Activated T-helper 1 cell treated with anti-CD3 and anti-CD28 coated beads, Interleukin-2, amount 50 U/mL, for 16 hours (primary cell): Measurements from ENCODE around the gene USP20.

Source experiments
- DNase-seq, 2 donors: peaks; one replicate each; pipeline ENCODE4 v3.0.0-alpha.2; 2020; ENCODE audit warnings: low read depth in 1 of 2, low spot score in 1 of 2

Gene USP20

DNA sequence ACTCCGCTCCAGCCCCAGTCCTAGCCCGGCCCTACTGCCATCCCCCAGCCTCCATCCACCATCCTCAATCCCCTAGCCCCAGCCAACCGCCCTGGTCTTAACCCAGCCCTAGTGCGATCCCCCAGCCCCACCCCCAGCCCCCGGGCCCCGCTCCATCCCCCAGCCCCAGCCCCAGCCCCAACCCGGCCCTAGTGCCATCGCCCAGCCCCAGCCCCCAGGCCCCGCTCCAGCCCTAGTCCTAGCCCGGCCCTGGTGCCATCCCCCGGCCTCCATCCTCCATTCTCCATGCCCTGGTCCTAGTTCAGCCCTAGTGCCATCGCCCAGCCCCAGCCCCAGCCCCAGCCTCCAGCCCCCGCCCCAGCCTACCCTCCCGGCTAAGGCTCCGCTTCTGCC is 11.7 kb upstream of the USP20 start:
- no peak for DNase-seq

DNA sequence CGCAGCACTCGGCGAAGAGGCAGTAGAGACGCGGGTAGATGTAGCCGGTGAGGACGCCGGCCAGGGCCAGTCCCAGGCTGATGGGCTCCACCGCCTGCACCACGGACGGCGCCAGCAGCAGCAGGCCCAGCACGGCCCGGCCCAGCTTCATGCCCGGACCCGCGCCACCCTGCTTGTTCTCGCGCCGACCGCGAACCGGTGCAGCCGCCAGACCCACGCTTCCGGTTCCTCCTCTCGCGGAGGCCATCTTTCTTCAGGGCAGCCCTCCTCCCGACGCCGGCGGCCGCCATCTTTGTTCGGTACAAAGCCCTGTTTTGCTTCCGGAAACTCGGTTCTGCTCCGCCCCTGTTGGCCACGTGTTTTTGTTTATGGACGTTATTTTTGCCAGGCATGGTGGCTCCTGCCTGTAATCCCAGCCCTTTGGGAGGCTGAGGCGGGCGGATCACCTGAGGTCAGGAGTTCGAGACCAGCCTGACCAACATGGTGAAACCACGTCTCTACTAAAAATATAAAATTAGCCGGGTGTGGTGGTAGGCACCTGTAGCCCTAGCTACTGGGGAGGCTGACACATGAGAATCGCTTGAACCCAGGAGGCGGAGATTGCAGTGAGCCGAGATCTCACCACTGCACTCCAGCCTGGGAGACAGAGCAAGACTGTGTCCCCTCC is 11.2 kb upstream of the USP20 start, which contains the start of gene TOR1A:
Gene TOR1A, minus strand, starts transcription at position 202 of the 667 bp plus-strand sequence. Its CDS starts 51 bp downstream, at position 151.
- DNase-seq: peak; percentile 84 to 86

DNA sequence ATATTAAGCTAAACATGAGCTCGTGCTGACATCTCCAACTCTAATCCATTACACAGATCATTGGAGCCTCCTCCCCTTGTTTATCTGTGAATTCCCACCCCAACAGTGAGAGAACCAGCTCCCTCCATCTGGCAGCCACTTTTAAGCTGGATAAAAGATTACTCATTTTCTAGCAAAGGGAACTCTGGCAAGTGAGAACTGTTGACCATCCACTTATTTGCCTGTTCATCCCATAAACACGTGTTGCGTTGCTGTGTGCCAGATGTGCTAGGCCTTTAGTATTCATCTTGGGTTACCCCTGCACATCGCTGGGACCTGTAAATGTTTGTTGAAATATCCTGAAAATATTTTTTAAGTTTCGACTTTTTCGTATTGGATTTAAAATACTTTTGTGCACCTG is 8.9 kb upstream of the USP20 start:
- no peak for DNase-seq

DNA sequence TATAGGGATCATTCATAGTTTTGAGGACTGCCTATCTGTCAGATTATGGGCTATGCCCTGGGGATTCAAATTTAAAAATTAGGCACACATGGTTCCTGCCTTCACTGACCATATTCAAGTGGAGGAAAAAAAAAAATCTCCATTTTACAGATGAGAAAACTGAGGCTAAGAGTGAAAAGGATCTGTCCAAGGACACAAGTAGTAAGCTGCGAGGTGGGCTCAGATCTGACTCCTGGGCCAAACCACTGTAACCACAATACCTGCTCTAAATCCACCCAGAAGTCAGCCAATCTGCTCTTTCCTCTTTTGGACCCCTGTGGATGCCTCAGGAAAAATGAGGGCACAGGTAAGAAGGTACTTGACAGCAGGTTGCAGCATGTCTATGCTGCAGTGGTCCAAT is 8.5 kb upstream of the USP20 start:
- no peak for DNase-seq

DNA sequence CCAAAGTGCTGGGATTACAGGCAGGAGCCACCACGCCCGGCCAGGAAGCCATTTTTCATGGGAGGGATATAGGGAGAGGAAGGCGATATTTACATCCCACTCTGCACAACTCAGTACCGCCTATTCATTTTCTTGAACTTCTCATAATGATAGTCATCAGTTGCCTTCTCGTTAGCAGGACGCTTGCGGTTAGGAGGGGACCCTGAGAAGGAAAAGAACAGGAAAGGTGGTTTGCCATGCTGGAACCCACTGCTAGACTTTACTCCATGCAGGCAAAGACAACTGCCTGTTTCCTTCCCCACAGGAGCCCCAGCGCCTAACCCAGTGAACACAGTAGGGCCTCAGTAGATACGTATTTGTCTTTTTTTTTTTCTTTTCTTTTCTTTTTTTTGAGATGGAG is 7.2 kb upstream of the USP20 start:
- no peak for DNase-seq

DNA sequence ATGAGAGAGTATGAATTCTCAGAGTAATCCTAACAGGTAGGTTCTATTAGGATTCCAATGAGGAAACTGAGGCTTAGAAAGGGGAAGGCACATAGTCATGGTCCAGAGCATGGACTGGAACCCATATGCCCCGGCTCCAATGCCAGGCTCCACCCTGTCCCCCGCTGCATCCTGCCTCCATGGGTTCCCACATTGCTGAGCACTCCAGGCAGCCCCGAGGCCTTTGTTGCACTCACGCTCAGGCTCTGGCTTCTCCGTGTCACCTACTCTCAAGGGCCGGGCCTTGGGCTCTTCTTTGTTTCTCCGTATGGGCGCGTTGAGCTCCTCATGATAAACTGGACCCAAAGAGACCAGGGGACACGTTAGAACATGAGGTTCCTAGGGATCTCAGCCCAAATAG is 6.3 kb upstream of the USP20 start:
- DNase-seq: no peak

DNA sequence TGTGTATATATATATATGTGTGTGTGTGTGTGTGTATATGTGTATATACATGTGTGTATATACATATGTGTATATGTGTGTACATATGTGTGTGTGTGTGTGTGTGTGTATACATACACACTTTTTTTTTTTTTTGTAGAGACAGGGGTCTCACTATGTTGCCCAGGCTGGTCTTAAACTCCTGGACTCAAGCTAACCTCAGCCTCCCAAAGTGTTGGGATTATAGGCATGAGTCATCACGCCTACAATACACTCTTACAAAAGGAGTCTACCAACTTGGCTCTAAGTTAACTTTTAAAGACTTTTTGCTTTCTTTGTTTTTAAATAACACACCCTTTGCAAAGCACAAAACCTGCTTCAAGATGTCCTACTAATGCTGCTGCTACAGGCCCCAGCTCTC is 2.3 kb upstream of the USP20 start:
- no peak for DNase-seq

DNA sequence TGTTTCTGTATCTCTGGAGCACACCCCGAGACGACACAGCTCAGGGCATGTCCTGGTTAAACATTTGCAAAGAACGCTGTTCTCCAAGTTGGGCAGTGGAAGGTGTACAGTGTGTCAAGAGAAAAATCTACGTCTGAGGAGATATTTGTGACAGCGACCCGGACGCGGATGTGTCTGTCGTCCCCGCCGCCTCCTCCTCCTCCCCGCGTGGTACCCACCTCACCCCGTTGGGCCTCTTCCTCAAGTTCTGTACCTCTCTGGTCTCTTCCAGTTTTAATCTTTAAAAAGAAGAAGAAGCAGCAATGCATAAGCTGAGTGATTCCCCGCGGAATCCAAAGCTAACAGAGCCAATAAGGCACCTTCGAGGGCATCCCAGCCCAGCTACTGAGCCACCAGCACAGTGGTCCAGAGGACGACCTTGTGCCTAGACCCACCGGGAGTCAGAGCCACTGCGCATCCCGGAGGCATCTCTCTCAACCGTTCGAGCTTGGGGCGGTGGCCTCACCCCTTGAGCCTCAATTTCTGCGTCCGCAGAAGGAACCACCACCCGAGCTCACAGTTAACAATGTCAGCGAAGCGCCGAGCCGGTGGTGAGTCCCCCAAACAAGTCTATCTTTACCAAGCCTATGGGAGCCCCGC is 650 bp upstream of the USP20 start:
- no peak for DNase-seq

DNA sequence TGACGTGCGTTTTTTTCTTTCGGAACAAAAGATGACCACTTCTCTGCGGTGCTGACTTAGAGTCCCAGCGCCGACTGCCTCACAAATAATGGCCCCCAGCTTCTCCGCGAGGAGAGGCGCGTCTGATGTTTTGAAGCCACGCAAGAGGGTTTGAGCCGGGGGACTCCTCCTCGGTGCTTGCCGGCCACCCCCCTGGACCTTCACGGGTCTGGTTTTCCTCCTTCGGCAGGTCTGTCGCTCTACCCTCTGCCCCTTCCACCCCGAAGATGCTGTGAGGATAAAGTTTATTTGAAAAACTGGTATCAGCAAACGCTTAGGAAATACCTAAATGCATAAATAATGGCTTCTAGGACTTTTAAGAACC is 584 bp downstream of the USP20 start:
- no peak for DNase-seq

DNA sequence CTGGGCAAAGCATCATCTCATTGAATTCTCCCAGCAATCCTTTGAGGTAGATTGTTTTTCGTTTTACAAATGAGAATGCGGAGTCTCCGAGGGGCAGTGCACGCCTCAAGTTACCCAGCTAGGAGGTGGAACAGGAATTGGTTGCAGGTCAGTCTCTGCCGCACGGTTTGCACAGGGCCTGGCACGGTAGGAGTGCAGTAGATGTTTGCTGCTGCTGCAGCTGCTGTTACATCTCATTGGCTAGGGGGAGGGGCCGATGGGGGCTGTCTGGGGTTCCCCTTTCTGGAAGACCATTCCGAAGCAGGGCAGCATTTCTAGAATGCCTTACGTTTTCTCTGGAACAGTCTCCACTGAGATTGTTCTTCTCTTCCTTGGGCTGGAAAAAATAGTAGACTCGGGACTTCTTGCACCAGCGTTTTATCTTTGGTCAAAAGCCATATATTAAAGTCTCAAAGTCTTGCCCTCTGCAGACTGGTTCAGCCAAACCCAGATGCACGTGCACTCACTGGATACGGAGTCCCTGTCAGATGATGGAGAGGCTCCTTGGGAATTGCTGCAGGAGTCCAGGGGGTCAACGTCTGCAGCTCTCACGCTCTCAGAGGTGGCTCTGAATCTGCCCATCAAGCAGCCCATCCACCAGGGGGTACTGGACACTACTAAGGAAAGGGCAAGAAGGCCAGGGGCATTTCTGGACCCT is 1.2 kb downstream of the USP20 start:
- DNase-seq: peak in 1 of 2 donors; percentile 16

DNA sequence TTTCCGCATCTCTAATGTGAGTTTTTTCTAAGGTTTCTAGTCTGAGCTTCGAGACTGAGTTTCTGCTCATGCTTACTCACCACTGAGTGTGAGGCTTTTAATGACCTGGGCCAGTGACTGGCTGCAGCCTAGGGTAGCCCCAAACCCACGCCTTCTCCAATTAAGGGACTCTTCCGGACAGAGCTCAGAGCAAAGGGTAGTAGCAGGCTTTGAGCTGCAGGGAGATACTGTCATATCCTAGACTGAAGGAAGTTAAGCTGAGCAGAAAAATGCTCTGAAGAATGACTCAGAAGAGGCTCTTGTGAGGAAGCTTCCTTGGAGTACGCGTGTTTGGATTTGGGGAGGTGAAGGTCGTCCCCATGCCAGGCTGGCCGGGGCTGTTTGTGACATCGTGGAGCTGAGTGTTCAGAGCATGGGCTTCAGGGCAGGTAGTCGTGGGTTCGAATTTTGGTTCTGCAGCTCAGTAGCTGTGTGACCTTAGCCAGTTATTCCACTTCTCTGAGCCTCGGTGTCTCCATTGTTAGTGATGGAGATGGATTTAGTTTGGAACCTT is 3.5 kb downstream of the USP20 start:
- no peak for DNase-seq

DNA sequence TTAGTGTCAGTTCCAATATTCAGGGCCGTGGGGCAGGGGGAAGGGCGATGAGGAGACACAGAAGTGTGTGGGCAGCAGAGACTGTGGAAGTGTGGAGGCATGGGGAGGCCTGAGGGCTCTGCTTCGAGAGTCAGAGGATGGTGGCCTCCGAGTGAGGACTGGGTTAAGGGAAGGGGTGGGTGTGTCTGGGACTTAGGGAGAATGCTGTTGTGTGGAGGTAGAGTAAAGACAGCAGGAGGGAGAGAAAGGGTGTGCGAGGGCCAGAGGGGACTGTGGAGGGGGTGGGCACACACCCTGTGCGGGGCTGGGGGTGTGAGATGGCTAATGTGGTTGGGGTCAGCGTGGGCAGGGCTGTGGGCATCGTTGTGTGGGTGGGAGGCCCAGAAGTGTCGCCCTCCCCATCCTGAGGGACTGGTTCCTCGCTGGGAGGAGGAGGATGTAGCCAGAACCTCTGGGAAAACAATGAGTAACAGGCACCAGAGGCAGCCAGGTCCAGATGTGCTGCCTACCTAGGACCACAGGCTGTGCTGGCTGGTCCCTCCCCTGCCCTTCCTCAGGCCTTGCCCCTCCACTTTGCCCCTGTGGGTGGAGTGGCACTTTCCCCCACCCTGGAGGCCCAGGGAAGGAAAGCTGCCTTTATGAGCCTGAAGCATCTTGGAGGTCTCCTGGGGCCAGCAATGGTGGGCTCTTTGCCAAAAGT is 4.2 kb downstream of the USP20 start:
- DNase-seq: no peak

DNA sequence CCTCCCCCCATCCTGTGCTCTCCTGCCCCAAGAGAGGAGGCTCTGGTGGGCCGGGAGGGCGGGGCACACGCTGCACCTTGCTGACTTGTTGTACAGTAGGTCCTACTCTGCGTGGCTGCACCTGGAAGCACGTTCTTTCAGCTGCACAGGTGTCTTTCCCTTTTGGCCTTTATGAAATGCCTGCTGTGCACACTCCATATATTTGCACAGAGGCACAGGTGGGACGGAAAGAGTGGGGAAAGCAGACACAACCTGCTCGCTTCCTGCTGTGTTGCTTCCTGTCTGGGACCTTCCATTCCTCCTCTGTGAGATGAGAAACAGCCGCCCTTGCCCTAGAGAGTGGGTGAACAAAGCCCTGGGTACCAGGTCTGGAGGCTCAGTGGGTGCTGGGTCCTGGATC is 4.8 kb downstream of the USP20 start:
- no peak for DNase-seq

DNA sequence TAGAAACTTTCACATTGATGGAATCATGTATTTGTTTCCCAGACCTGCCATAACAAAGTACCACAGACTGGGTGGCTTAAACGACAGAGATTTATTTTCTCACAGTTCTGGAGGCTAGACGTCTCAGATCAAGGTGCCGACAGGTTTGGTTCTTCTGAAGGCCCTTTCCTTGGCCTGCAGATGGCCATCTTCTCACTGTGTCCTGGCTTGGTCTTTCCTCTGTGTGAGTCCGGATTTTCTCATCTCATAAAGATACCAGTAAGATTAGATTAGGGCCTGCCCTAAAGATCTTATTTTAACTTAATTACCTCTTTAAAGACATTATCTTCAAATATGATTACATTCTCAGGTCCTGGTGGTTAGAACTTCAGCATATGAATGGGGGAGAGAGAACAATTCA is 5.8 kb downstream of the USP20 start:
- no peak for DNase-seq

DNA sequence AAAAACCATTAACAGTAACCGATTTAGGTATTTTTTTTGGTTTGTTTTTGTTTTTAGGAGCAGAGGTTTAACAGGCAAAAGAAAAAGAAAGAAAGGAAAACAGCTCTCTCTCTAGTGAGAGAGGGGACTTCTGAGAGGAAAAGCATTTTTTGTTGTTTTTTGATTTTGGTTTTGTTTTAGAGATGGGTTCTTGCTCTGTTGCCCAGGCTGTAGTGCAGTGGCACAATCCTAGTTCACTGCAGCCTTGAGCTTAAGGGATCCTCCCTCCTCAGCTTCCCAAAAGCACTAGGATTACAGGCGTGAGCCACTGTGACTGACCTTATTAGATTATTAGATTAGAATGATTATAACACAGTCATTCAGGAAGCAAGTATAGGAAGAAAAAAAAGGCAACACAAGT is 10.1 kb downstream of the USP20 start:
- DNase-seq: no peak

DNA sequence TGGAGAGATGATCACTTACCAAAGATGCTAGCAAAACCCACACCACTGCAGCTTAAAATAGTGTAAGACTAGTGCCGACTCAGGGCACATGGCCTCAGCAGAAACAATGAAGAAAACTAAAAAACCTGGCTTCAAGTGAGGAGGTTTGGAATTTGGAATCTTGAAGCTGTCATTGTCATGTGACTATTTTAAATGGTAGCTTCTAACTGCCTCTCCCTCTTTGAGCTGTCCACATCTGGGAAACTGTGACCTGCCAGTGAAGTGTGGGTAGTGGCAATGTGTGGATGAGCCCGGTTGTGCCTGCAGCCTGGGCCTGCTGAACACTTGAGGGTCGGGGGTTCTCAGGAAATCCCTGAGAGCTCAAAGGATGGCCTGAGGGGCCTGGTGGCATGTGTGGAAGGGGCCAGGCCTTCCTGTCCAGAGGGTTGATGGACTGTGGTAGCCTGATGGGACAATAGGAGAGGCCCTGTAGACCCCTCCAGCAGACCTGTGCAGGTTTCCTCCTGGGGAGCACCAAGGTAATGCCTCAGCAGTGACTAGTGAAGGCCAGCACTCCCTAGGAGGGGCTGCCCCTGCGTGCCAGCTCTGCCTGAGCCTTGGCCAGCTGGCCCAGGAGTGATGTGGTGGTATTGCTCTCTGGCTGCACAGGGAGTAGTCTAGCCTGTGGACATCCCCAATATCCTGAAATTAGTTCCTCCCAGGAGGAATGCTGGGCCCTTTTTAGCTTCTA is 13.6 kb downstream of the USP20 start:
- no peak for DNase-seq

DNA sequence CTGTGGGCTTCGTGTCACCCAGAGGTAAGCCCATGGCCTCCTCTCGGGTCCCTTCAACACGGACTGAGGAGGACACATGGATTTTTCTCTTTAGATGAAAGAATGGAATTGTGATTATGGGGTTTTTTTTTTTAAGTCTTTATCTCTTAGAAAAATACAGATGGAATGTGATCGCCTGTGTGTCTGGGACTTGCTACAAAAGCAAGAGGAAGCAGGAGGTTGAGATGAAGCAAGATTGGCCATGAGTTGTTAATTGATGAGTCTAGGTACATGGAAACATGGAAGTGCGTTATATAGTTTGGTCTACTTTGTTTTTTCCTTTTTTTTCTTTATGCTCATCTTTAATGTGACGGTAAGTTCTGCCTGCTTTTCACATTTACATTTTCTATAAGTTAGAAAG is 14.6 kb downstream of the USP20 start:
- no peak for DNase-seq

DNA sequence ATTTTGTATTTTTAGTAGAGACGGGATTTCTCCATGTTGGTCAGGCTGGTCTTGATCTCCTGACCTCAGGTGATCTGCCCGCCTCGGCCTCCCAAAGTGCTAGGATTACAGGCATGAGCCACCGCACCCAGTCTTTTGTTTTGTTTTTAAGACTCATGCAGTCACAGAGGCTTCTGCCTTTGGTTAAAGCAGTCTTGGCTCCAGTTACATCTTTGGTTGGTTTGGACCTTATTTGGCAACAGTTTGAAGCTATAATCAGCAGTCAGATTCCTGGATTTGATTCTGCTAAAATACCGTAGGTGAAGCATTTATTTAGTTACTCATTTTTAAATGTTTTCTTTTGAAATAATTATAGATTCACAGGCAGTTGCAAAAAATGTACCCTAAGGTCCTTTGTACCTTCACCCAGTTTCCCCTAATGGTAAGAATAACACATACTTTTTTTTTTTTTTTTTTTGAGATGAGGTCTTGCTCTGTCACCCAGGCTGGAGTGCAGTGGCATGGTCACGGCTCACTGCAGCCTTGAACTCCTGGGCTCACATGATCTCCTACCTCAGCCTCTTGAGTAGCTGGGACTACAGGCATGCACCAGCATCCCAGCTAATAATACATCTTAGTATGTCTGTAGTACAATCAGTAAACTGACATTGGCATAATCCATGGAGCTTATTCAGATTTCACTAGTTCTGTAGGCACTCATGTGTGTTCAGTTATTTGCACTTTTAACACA is 15.7 kb downstream of the USP20 start:
- DNase-seq: no peak

DNA sequence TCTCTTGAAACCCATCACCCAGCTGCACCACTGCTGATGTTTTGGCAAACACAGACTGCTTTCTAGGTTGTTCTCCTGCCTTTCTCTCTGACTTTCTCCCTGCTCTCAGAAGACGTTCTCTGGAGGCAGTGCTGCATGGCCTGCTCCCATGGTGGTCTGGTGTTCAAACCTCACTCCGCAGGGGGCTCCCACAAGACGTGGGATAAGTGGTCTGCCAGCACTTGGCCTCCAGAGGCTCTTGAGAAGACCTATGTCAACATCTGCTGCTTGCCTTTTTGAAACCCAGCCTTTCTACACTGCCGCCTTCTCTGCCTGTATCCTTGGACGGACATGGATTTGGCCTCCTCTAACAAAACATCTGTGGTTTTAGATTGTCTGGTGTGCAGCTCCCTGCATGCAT is 16.6 kb downstream of the USP20 start:
- DNase-seq: no peak

DNA sequence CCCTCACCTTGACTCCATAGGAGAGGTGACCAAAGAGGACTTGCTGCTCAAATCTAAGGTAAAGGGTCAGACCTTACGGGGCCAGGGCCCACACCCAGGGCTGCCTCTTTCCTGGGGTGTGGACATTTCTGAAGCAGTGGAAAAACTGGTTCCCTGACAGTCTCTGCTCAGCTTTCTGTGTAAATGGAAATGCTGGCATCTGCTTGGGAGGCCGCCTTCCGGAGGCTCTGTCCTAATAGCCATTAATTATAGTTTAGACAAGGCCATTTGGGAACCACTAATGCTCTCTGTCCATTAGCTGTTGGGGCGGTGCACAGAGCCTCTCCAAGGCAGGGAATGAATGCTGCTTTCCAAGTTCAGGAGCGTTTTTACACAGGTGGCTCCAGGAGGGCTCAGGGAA is 17.3 kb downstream of the USP20 start:
- no peak for DNase-seq
